HG03066 (cell line): ENCODE results near the gene NUP35.
"Not testable (repeated sequence)": the region's sequence is repeated elsewhere in the genome, so short reads cannot be mapped to it uniquely, and the experiment has no call there.

ENCODE experiments used
- ATAC-seq: cut with Tn5 transposase; IDR thresholded peaks from one replicate; pipeline ENCODE4 v1.9.1; 2021; ENCODE audit warnings: low read depth; ENCODE audit not compliant: unreplicated experiment

The NUP35 gene

DNA sequence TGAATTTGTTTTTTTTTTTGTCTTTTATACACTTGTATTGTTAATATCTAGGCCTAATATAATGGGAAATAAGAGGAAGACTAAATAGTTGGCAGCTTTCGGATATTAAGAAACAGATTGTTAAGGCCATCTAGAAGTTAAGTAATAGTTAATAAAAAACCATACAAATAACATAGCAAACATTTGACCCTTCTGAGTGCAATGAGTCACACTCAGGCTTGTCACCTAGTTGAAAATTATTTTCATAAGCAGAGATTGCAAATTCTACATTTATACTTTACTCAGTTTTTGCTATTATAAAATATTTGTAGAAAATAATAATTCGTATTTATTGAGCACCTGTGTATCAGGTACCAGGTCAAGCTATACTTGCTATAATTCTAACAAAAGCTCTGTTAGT lies 2.4 kb downstream of the NUP35 start:
- ATAC-seq, result no peak

DNA sequence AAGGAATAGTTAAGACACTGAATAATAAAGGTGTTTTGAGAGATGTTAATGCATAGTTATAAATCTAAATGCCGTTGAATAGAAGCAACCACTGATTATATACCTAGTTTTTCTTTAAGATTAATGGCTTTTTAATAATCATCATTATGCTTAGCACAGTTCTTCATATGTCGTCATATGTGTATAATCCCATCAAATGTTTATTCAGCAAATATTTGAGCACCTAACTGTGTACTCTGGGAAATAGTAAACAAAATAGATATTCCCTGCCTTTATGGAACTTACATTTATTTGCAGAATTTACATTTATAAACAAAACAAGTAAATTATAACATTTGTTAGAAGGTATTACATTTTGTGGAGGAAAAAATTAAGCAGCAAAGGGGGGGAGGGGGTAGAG lies 9.8 kb downstream of the NUP35 start:
- ATAC-seq, result no peak

DNA sequence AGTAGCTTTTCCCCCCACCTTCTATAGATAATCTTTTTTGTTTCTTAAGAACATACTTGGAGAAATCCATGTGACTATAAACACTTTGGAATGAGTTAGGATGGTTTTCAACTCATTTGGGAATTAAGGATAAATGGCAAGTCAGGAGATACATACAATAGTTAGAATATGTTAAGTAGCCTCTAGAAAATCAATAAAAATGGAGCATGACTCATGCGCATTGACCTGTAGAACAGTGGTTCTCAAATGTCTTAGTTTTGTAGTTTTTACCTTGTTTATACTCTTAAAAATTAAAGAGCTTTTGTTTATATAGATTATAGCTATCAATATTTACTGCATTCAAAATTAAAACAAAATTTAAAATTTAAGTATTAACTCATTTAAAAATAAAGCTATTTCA lies 24.7 kb downstream of the NUP35 start:
- ATAC-seq, result no peak

DNA sequence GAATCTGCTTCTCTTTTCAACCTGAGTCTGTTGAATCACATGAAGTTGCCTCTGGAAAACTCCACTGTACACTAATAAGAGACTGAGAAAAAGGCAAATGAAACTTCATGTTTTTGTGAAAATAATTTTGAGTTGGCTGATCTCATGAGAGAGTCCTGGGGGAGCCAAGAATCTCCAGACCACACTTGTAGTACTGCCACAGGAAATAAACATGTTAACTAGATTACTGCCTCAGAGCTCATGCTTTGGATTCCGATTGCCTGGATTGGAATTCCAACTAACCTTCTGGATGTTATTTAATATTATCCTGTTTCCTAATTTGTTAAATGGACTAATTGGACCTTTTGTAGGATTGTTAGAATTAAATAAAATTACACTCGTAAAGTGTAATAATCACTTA lies 25.2 kb downstream of the NUP35 start:
- no peak for ATAC-seq

DNA sequence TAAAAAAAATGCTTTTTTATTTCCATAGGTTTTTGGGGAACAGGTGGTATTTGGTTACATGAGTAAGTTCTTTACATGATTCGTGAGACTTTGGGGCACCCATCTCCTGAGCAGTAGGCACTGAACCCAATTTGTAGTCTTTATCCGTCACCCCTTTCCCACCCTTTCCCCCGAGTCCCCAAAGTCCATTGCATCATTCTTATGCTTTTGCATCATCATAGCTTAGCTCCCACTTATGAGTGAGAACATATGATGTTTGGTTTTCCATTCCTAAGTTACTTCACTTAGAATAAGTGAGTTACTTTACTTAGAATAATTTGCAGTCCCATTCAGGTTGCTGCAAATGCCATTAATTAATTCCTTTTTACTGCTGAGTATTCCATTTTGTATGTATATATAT lies 28.0 kb downstream of the NUP35 start:
- not testable (repeated sequence) for ATAC-seq

DNA sequence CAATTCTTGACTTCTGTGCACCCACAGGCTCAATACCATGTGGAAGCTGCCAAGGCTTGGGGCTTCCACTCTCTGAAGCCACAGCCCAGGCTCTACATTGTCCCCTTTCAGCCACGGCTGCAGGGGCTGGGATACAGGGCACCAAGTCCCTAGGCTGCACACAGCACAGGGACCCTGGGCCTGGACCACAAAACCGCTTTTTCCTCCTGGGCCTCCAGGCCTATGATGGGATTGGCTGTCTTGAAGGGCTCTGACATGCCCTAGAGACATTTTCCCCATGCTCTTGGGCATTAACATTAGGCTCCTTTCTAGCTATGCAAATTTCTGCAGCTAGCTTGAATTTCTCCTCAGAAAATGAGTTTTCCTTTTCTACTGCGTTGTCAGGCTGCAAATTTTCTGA lies 29.7 kb downstream of the NUP35 start:
- ATAC-seq, result no peak

DNA sequence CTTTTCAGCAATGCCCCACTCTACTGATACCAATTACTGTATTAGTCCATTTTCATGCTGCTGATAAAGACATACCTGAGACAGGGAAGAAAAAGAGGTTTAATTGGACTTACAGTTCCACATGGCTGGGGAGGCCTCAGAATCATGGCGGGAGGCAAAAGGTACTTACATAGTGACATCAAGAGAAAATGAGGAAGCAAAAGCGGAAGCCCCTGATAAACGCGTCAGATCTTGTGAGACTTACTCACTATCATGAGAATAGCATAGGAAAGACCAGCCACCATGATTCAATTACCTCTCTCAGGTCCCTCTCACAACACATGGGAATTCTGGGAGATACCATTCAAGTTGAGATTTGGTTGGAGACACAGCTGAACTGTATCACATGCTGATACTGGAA lies 30.5 kb downstream of the NUP35 start:
- not testable (repeated sequence) for ATAC-seq

DNA sequence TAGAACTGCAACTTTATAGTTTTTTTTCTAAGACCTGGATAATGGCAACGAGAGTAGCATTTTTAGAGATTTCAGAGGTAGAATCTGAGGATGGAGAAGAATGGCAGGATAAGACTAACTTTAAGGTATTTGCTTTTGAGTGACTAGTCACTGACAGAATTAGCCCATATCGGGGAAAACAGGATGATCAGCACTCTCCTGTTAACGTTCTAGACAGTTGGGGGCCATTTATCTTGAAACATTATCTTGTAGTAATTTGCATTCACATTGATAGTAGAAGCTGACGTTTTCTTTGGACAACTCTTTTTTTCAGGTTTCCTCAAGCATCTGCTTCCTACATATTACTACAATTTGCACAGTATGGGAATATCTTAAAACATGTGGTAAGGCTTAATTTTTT lies 32.9 kb downstream of the NUP35 start:
- ATAC-seq, result no peak

DNA sequence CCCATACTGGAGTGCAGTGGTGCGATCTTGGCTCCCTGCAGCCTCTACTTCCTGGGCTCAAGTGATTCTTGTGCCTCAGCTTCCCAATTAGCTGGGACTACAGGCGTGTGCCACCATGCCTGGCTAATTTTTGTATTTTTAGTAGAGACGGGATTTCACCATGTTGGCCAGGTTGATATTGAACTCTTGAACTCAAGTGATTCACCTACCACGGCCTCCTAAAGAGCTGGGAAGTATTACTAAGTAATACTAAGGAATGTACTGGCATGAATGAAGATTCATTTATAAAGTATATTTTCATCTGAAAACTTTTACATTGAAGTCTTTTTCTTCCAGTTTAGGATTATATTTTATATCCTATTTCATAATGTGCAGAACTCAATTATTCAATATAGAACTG lies 38.1 kb downstream of the NUP35 start:
- ATAC-seq, result no peak

DNA sequence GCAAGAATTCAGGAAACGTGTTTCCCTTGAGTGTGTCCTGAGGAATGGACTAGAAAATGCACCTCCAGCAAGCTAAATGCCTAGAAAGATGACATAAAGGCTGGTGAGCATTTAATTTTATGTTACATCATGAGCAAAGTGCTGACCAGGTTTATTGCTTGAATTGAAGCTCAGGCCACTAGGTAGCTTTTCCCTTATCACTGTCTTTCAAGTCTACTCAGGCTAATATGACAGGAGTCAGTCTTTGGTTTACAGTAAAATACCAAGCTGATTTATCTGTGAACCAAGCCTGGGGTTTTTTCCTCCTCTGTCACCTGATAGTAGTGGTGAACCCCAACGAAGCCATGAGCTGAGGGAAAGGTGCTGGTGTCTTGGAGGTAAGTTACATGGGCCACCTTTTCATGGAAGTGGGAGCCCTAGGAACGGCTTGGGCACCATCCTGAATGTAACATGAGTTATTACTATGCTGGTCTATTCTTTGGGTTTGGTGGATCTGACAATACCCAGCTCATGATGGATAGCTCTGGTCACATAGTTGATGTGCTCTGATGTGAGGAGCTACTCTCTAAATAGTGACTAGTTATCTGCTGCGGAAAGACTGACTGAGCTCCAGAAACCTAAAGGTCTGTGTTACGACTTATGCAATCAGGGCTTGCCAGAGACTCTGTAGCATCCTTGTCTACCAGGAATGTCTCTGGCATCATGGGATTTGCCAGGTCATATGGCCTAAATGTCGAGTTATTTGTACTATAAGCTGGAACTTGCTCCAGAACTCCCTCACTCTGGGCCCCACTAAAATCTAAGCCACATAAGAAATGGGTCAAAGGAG lies 39.8 kb downstream of the NUP35 start:
- no peak for ATAC-seq

DNA sequence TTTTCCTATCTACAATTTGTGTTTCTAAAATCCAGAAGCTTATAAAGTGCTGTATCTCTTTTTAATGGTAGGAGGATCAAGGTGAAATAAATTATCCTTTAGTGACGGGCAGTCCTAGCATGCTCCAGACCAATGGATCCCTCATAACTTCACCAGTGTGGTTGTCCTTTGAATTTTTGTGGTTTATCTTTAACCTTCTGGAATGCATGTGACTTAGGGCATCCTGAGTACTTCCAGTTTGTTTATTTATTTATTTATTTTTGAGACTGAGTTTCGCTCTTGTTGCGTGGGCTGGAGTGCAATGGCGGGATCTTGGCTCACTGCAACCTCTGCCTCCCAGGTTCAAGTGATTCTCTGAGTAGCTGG lies 40.4 kb downstream of the NUP35 start:
- no peak for ATAC-seq

DNA sequence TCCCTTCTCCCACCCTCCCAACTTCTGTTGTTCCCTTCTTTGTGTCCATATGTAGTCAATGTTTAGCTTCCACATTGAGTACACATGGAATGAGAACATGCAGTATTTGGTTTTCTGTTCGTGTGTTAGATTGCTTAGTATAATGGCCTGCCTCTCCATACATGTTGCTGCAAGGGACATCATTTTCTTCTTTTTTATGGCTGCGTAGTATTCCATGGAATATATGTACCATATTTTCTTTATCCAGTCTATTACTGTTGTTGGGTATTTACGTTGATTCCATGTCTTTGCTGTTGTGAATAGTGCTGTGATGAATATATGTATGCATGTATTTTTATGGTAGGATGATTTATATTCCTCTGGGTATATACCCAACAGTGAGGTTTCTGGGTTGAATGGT lies 42.0 kb downstream of the NUP35 start:
- ATAC-seq, result no peak

DNA sequence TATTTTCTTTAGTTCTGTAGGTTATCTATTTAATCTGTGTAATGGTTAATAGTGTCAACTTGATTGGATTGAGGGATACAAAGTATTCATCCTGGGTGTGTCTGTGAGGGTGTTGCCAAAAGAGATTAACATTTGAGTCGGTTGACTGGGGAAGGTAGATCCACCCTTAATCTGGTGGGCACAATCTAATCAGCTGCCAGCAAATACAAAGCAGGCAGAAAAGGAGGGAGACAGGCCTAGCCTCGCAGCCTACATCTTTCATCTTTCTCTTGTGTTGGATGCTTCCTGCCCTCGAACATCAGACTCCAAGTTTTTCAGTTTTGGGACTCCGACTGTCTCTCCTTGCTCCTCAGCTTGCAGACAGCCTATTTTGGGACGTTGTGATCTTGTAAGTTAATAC lies 42.7 kb downstream of the NUP35 start:
- not testable (repeated sequence) for ATAC-seq

DNA sequence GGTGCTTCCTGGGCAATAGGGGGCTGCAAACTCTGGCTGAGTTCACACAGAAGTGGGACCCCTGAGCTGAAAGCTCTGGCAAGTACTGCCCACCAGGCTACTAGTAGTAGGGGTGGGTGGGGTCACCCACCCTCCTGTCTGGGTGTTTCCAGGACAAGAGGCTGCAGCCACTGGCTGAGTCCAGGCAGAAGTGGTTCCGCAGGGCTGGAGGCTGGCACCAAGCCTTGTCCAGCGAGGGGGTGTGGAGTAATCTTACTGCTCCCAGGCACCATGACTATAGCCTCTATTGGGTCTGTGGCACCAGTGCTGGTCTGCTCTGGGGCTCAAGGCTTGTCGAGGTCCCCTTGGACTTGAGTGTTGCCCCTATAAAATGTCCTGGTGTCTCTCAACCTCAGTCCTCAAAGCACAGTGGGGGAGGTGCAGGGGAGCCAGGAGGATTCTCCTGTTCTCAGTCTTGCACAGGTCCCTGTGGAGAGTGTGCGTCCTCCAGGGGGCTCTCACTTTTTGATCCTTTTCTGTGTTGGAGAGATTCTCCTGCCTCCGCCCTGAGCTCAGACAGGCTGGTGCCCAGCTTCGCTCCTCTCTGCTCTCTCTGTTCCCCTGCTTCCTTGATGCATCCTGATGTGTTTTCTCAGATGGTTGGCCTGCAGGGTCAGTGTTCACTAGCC lies 48.1 kb downstream of the NUP35 start:
- no peak for ATAC-seq

DNA sequence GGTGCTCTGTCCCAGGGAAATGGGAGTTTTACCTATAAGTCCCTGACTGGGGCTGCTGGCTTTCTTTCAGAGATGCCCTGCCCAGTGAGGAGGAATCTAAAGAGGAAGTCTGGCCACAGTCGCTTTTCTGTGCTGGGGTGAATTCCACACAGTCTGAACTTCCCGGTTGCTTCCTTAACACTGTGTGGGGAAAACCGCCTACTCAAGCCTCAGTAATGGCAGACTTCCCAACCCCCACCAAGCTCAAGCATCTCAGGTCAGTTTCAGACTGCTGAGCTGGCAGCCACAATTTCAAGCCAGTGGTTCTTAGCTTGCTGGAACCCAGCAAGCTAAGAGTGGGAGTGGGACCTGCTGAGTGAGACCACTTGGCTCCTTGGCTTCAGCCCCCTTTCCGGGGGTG lies 54.9 kb downstream of the NUP35 start:
- no peak for ATAC-seq

DNA sequence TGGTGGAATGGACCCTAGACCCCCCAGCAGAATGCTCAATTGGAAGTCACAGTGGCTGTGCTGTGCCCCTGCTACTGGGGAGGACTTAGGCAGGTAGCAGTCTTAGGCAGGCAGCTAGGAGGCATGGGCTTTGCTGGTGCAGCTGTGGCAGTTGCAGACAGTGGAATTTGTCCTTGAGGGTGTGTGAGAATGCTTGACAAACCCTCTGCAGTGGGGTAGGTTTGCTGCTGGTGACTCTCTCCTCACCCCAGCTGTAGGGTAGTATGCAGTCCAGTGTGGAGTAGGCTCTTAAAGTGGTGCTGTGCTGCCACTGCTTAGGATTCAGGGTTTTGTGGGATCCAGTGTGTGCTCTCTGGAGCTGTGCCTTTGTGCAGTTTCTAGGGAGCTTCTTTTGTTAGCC lies 61.3 kb downstream of the NUP35 start:
- ATAC-seq, result no peak

DNA sequence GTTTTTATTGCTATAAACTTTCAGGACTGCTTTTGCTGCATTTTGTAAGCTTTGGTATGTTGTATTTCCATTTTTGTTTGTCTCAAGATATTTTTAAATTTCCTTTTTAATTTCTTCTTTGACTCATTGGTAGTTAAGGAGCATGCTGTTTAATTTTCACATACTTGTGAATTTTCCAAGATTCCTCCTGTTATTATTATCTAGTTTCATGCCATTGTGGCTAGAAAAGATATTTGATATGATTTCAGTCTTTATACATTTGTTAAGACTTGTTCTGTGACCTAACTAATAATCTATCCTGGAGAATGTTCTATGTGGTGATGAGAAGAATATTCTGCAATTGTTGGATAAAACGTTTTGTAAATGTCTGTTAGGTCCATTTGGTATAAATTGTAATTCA lies 62.1 kb downstream of the NUP35 start:
- ATAC-seq, result no peak

DNA sequence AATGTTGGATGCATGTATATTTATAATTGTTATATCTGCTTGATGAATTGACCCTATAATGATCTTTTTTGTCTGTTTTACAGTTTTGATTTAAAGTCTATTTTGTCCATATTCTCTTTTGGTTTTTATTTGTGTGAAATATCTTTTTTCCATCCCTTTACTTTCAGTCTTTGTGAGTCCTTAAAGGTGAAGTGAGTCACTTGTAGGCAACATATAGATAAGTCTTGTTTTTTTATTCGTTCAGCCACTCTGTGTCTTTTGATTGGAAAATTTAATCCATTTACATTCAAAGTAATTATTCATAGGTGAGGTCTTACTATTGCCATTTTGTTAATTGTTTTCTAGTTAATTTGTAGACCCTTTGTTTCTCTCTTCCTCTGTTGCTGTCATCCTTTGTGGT lies 62.5 kb downstream of the NUP35 start:
- no peak for ATAC-seq

DNA sequence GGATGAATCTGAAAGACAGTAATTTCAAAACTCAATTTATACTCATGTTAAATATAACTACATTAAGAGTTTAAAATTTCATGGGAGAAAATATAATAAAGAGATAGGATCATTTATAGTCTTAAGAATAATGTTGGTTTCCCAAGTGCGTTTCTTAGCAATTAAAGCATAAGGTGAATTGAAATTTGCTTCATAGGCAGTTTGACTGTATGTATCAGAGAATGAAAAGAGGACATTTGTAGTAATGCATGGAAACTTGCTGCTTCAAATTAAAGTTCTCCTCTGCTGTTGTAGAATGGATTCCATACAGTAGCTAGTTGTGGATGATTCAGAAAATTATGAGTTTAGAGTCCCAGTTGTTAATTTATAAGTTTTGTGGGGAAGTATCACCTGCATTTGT lies 68.1 kb downstream of the NUP35 start:
- ATAC-seq, result no peak

DNA sequence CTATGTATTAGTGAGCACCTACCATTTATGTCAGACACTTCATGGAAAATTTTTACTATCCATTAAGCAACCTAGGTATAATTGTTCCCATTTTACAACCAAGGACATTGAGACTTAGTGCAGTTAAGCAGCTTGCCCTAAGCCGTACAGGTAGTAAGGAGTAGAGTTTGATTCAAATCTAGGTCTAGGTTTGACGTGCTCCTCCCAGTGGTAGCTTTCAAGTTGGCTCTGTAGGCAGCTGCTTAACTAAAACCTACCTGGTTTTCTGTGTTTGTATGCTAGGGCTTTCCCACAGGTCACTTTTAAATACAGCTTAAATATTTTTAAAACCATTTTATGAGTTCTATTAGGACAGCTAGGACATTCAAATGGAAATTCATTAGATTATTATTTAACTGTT lies 69.7 kb downstream of the NUP35 start:
- no peak for ATAC-seq

DNA sequence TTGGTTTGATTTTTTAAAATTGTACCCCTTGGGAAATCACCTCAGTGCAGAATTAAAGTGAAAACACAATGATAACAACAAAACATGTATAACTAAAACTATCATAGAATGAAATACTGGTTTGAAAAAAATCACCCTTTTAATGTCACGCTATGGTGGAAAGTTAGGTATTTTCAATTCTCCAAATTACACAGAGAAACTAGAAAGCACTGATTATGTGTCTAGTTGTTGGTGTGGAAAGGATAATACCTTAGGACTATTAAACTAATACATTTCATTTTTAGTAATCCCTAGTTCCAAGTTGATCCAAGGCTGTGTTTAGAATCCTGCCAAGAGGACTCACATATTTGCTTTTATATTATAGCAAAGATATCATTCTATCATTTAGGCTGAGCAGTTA lies 71.2 kb downstream of the NUP35 start:
- ATAC-seq, result no peak

DNA sequence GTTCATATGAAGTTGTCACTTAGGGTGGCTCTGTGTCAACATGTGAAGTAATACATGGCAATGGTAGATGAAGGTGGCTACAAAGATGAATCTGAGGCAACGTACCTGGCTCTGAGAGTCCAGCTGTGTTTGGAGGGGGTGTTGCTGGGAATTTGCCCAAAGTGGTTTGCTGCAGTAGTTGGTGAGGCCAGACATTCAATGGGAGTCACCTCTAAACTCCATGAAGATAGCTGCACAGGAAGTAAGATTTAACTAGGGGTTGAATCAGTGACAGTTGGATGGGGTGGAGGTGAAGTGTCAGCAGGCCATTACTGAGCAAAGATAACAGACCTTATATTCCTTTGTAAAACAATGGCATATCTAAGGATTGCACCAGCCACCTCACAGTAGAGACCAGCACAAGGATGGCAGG lies 71.8 kb downstream of the NUP35 start:
- ATAC-seq, result no peak
